Fibroblast of the aortic adventitia (primary cell): Measurements from ENCODE around the gene TMSB4Y. TPM values are rescaled to one million over a fixed set of nuclear protein-coding genes. Genes with fewer than 3 reads are reported as not detected.

Experiments
- DNase-seq: peaks from one replicate; pipeline ENCODE4 v3.0.0-alpha.2; 2010; ENCODE audit warnings: low read depth
- H3K4me3 ChIP-seq: 2 replicates; pipeline ENCODE4 v1.5.1; 2011; ENCODE audit warnings: low read depth, mild to moderate bottlenecking, control low read depth, low read length, moderate library complexity
- CTCF ChIP-seq: IDR thresholded peaks from 2 replicates; pipeline ENCODE4 v1.5.1; 2011; ENCODE audit warnings: mild to moderate bottlenecking, low read length, control low read depth, inconsistent platforms; ENCODE audit not compliant: insufficient read depth
- total RNA-seq: library from RNA; depleted of rRNA; stranded (reverse); fragments of >200 nt; gene quantifications from 2 replicates; pipeline ENCODE4 v1.2.3, GENCODE V29; 2012; ENCODE audit warnings: low replicate concordance

Gene TMSB4Y
- total RNA-seq, result 0.82 TPM in 1 of 2 replicates, not detected in the other

- H3K4me3 ChIP-seq, result no peak within 1 kb of the TSS
- no peak for DNase-seq
- no peak for TF ChIP-seq CTCF
Observed at GRCh38 chrY:13703568-13703968, at the start of gene TMSB4Y. TMSB4Y (plus strand) TSS chrY:13703899.

GRCh38 chrY:13664162-13664561 lies 39.5 kb upstream of the TMSB4Y start:
- H3K4me3 ChIP-seq, result no peak overlapping the region
- no peak for DNase-seq
- no peak for TF ChIP-seq CTCF

- DNase-seq, result no peak
- H3K4me3 ChIP-seq, result no peak overlapping the region
- TF ChIP-seq CTCF, result no peak
Observed at GRCh38 chrY:13671122-13671521, 32.6 kb upstream of the TMSB4Y start.

GRCh38 chrY:13702276-13702675 lies 1.4 kb upstream of the TMSB4Y start:
- no peak overlapping the region for H3K4me3 ChIP-seq
- TF ChIP-seq CTCF, result no peak
- no peak for DNase-seq

GRCh38 chrY:13704121-13704930 lies 627 bp downstream of the TMSB4Y start:
- no peak overlapping the region for H3K4me3 ChIP-seq
- DNase-seq, result no peak
- TF ChIP-seq CTCF, result no peak

GRCh38 chrY:13705197-13705596 lies 1.5 kb downstream of the TMSB4Y start:
- no peak for TF ChIP-seq CTCF
- H3K4me3 ChIP-seq, result no peak overlapping the region
- DNase-seq, result no peak
